Measurements from ENCODE around the gene RASA3. TPM values are rescaled to one million over a fixed set of nuclear protein-coding genes. Genes with fewer than 3 reads are reported as not detected.

Gene RASA3
- total RNA-seq, 6 experiments from 2014 or later = 3.5 to 7.9 (median 4.6) TPM

- intact Hi-C loops (cut with DNase I) = no loop called here
- Histone ChIP-seq H3K36me3 (no peaks in the 10 kb centered on the region), H3K9me3 (no peaks in the 10 kb centered on the region), H3K27me3 (no peaks in the 10 kb centered on the region), H3K4me3 (no peak overlapping the region), H3K4me1 (peaks cover 0 to 14% (median 4%) of the 10 kb centered on the region in 4 donors), H3K27ac (no peak overlapping the region)
- TF ChIP-seq CTCF (IDR thresholded peaks at IDR 0.05) (no peak), POLR2A (IDR thresholded peaks at IDR 0.05) (no peak)
- ATAC-seq = no peak
- peak in 1 of 3 donors; percentile 14 for DNase-seq
- WGBS (ENCODE audit: insufficient coverage, low coverage, low lambda C conversion rate, missing lambda C conversion rate) = 94% methylated on average over 3 of the region's 19 CpGs
Observed at GRCh38 chr13:114125589-114125988, 6.8 kb downstream of the RASA3 start.

DNA sequence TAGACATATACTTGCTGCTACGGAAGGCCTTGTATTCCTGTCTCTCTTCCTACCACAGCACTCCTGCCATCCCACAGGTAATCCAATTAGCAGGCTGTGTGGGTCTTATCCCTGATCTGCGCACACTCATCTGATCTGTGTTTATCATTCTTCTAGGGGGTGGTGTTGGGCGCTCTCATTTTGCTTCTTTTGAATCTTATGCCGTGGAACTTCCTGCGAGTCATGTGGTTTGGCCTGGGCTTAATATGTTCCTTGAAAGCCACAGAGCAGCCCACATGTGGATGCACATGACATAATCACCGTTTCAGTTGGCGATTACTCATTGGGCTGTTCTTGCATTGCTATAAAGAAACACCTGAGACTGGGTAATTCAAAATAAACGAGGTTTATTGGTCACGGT lies 7.5 kb downstream of the RASA3 start:
- DNase-seq (peak in 1 of 3 donors; percentile 6), ATAC-seq (no peak)
- TF ChIP-seq CTCF (IDR thresholded peaks at IDR 0.05) (no peak), POLR2A (IDR thresholded peaks at IDR 0.05) (no peak)
- Histone ChIP-seq H3K27ac (no peak overlapping the region), H3K27me3 (no peaks in the 10 kb centered on the region), H3K36me3 (no peaks in the 10 kb centered on the region), H3K9me3 (no peaks in the 10 kb centered on the region), H3K4me3 (no peak overlapping the region), H3K4me1 (peaks cover 0 to 7% (median under 1%) of the 10 kb centered on the region in 4 donors)
- intact Hi-C loops (cut with DNase I) = no loop called here
- WGBS (ENCODE audit: insufficient coverage, low coverage, low lambda C conversion rate, missing lambda C conversion rate) = 73% methylated on average over 8 of the region's 9 CpGs

DNA sequence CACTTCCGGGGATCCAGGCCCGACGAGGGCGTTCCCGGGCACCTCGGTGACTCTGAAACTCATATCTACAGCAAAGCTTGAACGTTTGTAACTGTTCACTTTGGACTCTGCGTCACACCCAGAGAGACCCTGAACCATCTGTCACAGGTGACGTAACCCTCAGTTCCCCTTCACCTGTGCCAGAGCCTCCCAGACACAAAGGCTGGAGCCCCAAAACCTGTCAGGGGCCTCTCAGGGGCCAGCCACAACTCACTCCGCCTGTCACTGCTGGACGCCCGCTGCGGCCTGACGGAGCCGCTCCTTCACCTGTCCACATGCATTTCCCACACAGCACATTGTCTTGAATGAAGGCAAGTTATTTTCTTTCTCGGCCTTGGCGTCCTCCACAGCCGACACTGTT lies 8.0 kb downstream of the RASA3 start:
- peak in 1 of 3 donors; percentile 11 for DNase-seq
- ATAC-seq = no peak

GRCh38 chr13:114123876-114124275 lies 8.5 kb downstream of the RASA3 start:
- 77% methylated on average over 8 of the region's 14 CpGs for whole genome bisulfite sequencing (ENCODE audit: insufficient coverage, low coverage, low lambda C conversion rate, missing lambda C conversion rate)
- H3K9me3 ChIP-seq = no peaks in the 10 kb centered on the region
- no peak for TF ChIP-seq POLR2A (IDR thresholded peaks at IDR 0.05)
- no peak for TF ChIP-seq CTCF (IDR thresholded peaks at IDR 0.05)
- H3K27ac ChIP-seq = no peak overlapping the region
- H3K4me3 ChIP-seq = no peak overlapping the region
- peak in 1 of 3 donors; percentile 21 for DNase-seq
- no peaks in the 10 kb centered on the region for H3K27me3 ChIP-seq
- ATAC-seq = no peak
- H3K4me1 ChIP-seq = peaks cover 0 to 4% (median 0%) of the 10 kb centered on the region in 4 donors
- intact Hi-C loops (cut with DNase I) = no loop called here
- H3K36me3 ChIP-seq = no peaks in the 10 kb centered on the region

More for the DNA sequence above, 8.0 kb downstream of the RASA3 start:
- Histone ChIP-seq H3K9me3 (no peaks in the 10 kb centered on the region), H3K27me3 (no peaks in the 10 kb centered on the region), H3K36me3 (no peaks in the 10 kb centered on the region), H3K27ac (no peak overlapping the region), H3K4me3 (no peak overlapping the region), H3K4me1 (peaks cover 0 to 3% (median 0%) of the 10 kb centered on the region in 4 donors)
- intact Hi-C loops (cut with DNase I) = no loop called here
- TF ChIP-seq CTCF (IDR thresholded peaks at IDR 0.05) (no peak), POLR2A (IDR thresholded peaks at IDR 0.05) (no peak)
- 80% methylated on average over 13 of the region's 18 CpGs for WGBS (ENCODE audit: insufficient coverage, low coverage, low lambda C conversion rate, missing lambda C conversion rate)

GRCh38 chr13:114123448-114123847 lies 9.0 kb downstream of the RASA3 start:
- Histone ChIP-seq H3K27ac (no peak overlapping the region), H3K4me3 (no peak overlapping the region), H3K36me3 (no peaks in the 10 kb centered on the region), H3K27me3 (no peaks in the 10 kb centered on the region), H3K9me3 (no peaks in the 10 kb centered on the region), H3K4me1 (peaks cover 0 to 8% (median 0%) of the 10 kb centered on the region in 4 donors)
- no peak for ATAC-seq
- WGBS (ENCODE audit: insufficient coverage, low coverage, low lambda C conversion rate, missing lambda C conversion rate) = 91% methylated on average over 3 of the region's 17 CpGs
- no peak for DNase-seq
- TF ChIP-seq POLR2A (IDR thresholded peaks at IDR 0.05) (no peak), CTCF (IDR thresholded peaks at IDR 0.05) (no peak)
- intact Hi-C loops (cut with DNase I) = no loop called here

Data from right lobe of liver (tissue), 6 donors.